GM12864 (cell line): ENCODE results near the gene PPCDC.

Source experiments
- DNase-seq: peaks from one replicate; pipeline ENCODE4 v3.0.0-alpha.2; 2011; ENCODE audit warnings: low read depth
- H3K4me3 ChIP-seq: 2 replicates; pipeline ENCODE4 v1.5.1; 2011; ENCODE audit warnings: mild to moderate bottlenecking, low read depth, low read length, control low read depth
- TF ChIP-seq, protein P1 (sequence below): IDR thresholded peaks from 2 replicates; pipeline ENCODE4 v1.5.1; 2011; ENCODE audit warnings: low read depth, mild to moderate bottlenecking, moderate library complexity, low read length, control low read depth, inconsistent platforms; ENCODE audit errors: missing control alignments

PPCDC gene

DNA sequence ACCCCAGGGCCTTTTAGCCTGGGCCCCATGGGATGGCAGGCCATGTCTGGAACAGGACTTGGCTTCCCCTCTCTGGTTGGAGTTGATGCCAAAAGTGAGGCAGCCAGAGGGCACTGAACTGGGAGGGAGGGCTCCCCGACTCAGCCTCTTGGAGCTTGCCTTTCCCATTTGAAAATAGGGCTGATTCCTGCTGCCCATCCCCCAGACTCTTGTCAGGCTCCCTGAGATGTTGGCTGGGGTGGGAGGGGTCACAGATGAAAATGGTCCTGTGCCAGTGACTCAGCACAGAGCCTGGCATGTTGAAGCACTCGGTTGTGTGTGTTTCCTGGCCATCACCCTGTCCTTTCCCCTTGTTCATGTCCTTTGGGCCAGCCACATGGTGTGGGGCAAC lies 6.6 kb downstream of the PPCDC start:
- no peak overlapping the region for H3K4me3 ChIP-seq
- no peak for DNase-seq
- TF ChIP-seq, protein P1, sequence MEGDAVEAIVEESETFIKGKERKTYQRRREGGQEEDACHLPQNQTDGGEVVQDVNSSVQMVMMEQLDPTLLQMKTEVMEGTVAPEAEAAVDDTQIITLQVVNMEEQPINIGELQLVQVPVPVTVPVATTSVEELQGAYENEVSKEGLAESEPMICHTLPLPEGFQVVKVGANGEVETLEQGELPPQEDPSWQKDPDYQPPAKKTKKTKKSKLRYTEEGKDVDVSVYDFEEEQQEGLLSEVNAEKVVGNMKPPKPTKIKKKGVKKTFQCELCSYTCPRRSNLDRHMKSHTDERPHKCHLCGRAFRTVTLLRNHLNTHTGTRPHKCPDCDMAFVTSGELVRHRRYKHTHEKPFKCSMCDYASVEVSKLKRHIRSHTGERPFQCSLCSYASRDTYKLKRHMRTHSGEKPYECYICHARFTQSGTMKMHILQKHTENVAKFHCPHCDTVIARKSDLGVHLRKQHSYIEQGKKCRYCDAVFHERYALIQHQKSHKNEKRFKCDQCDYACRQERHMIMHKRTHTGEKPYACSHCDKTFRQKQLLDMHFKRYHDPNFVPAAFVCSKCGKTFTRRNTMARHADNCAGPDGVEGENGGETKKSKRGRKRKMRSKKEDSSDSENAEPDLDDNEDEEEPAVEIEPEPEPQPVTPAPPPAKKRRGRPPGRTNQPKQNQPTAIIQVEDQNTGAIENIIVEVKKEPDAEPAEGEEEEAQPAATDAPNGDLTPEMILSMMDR: no peak

DNA sequence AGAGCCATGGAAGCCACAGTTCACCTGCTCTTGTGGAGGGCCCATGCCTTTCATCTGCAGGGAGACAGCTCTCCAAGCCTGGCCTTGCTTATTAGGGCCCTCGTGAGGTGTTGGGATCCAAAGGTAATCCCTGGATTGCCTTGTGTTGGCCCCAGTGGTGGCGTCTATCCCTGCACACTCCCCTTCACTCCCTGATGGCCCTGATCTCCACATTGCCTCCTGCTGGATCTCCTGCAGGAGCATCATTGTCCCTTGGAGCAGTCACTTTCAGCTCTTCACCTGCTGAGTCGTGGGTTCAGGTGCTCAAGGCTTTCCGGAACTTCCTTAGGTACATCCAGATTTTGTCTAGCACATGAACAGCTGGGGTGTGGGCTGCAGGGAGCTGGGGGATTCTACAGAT lies 7.0 kb downstream of the PPCDC start:
- no peak overlapping the region for H3K4me3 ChIP-seq
- DNase-seq: no peak
- TF ChIP-seq, protein P1: no peak

DNA sequence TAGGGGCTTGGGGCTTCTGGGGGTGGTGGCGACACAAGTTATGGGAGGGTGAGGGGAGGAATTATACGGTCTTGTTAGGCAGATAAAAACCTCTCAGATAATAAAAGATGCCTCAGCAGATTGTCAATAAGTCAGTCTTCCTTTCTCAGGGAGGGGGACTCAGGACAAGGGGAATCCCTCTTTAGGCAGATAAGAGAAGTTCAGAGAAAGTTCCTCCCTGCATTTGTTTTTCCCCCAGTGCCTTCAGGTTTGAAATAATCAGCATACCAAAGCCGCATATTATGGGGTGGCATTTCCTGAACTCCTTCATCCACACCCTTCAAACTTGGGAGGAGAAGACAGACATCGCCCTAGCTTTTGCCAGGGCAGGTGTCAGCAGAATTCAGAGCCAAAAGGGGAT lies 8.5 kb downstream of the PPCDC start:
- DNase-seq: no peak
- H3K4me3 ChIP-seq: no peak overlapping the region
- TF ChIP-seq, protein P1: no peak

DNA sequence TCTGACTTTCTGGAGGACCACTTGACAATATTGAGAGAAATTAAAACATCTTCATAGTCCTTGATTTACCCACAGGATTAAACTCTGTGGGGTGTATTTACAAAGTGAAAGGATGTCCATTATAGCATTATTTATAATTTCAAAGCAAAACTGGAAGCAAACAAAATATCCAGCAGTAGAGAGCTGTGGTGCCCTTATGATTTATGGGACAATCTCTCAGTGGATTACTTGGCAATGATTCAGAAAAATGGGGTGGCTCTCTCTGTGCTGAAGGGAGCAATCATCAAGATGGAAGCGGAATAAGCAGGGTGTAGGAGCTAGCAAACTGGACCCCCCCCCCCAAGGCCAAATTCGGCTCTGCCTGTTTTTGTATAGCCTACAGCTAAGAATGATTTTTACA lies 9.0 kb downstream of the PPCDC start:
- H3K4me3 ChIP-seq: no peak overlapping the region
- TF ChIP-seq, protein P1: no peak
- no peak for DNase-seq

DNA sequence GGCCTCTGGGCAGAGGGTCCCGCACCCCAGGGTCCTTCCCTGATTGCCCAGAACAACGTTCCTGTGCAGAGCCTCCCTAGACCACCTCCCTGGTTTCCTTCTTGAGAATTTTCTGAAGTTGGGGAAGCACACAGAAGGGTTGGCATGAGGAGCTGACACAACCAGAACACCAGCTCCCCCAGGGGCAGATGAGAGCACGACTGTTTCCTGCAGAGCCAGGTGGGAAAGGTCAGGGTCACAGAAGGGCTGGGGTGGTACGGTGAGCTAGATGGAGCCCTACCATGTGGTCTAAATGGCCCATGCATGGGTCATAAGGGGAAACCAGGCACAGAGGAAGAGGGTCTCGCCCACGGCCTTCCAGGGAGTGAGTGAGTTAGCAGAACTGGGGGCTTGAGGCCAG lies 10.4 kb downstream of the PPCDC start:
- TF ChIP-seq, protein P1: peak; percentile 36
- DNase-seq: no peak
- no peak overlapping the region for H3K4me3 ChIP-seq

DNA sequence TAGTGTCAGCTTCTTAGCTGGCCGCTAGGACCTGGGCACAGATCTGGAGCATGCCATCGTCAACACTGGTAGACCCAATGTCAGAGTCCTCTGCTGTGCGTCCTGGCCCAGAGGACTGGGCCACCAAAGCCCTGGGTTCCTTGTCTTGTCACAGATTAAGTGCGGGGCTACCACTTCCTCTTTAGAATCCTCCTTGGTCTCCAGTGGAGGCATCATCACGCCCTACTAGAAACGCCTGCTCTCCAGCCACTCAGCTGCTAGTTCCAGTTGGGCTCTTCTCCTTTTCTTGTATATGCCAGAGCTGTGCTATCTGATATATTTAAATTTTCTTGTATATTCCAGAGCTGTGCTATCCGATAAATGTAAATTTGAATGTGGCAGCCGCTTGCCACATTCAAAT lies 11.2 kb downstream of the PPCDC start:
- DNase-seq: no peak
- no peak overlapping the region for H3K4me3 ChIP-seq
- TF ChIP-seq, protein P1: no peak

DNA sequence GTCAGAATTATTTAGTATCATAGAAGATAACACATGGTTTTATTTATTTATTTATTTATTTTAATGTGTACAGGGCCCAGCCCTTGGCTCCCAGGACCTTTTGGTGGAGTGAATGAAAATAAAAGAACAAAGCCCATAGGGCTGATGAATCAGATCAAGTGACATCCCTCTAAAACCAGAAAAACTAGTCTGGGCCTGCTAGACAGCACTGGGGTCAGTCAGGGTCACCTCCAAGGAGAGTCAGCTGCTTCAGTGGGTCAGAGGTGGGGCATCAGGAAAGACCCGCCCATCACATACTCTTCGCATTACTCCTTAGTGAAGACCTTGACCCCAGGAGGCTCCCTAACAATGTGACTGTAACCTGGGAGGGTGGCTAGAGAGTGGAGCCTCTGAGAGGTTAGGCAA lies 12.8 kb downstream of the PPCDC start:
- DNase-seq: no peak
- H3K4me3 ChIP-seq: no peak overlapping the region
- TF ChIP-seq, protein P1: no peak
